Memory B cell (primary cell): Measurements from ENCODE around the gene LBHD2.
"Not testable (repeated sequence)": the region's sequence is repeated elsewhere in the genome, so short reads cannot be mapped to it uniquely, and the experiment has no call there.

Experiments used
- ATAC-seq: fragments of 150-1000 bp; cut with Tn5 transposase; 2 replicates; pipeline ENCODE4 v1.10.0; 2021; ENCODE audit warnings: low read depth, mild to moderate bottlenecking, moderate library complexity
- DNase-seq, 2 donors: peaks; one replicate each; pipeline ENCODE4 v3.0.0; 2022; ENCODE audit warnings: low spot score in 2 of 2
- H3K27ac Mint-ChIP-seq: one replicate; pipeline ENCODE4 v1.8.0; 2022; ENCODE audit warnings: mild to moderate bottlenecking, moderate library complexity, mixed read lengths
- H3K27me3 Mint-ChIP-seq: one replicate; pipeline ENCODE4 v1.8.0; 2022; ENCODE audit warnings: mixed read lengths
- H3K36me3 Mint-ChIP-seq: one replicate; pipeline ENCODE4 v1.8.0; 2022; ENCODE audit warnings: mild to moderate bottlenecking, mixed read lengths
- H3K4me1 Mint-ChIP-seq: one replicate; pipeline ENCODE4 v1.8.0; 2022; ENCODE audit warnings: mixed read lengths
- H3K4me3 Mint-ChIP-seq: one replicate; pipeline ENCODE4 v1.8.0; 2022; ENCODE audit warnings: mild to moderate bottlenecking, moderate library complexity, mixed read lengths
- H3K9me3 Mint-ChIP-seq: one replicate; pipeline ENCODE4 v1.8.0; 2022; ENCODE audit warnings: mixed read lengths

Gene LBHD2

GRCh38 chr14:103084021-103084919 is at the start of gene LBHD2:
Gene LBHD2, plus strand, starts transcription at chr14:103084210. Its CDS starts 1,803 bp downstream, at chr14:103086013.
- no peak for ATAC-seq
- Mint-ChIP-seq H3K4me3 (no peak within 1 kb of the TSS), H3K4me1 (no peaks in the 10 kb centered on the region), H3K9me3 (no peaks in the 10 kb centered on the region), H3K27ac (no peak within 1 kb of the TSS), H3K27me3 (peaks cover 9% of the 10 kb centered on the region), H3K36me3 (no peaks in the 10 kb centered on the region)
- no peak for DNase-seq

- Mint-ChIP-seq H3K27me3 (no peaks in the 10 kb centered on the region), H3K4me1 (peaks cover 24% of the 10 kb centered on the region), H3K27ac (no peak overlapping the region), H3K9me3 (no peaks in the 10 kb centered on the region), H3K4me3 (no peak overlapping the region), H3K36me3 (peaks cover 12% of the 10 kb centered on the region)
- no peak for DNase-seq
- ATAC-seq = no peak
These were observed 42.5 kb upstream of the LBHD2 start for GRCh38 chr14:103041464-103041863.

GRCh38 chr14:103043257-103044015 is 40.6 kb upstream of the LBHD2 start:
- peaks cover 14% of the 10 kb centered on the region for H3K36me3 Mint-ChIP-seq
- H3K4me1 Mint-ChIP-seq = peaks cover 24% of the 10 kb centered on the region
- no peaks in the 10 kb centered on the region for H3K27me3 Mint-ChIP-seq
- DNase-seq (no peak), ATAC-seq (no peak)
- no peak overlapping the region for H3K27ac Mint-ChIP-seq
- H3K4me3 Mint-ChIP-seq = no peak overlapping the region
- no peaks in the 10 kb centered on the region for H3K9me3 Mint-ChIP-seq

- H3K36me3 Mint-ChIP-seq = peaks cover 13% of the 10 kb centered on the region
- peak; percentile 92 for ATAC-seq
- peak overlapping the region; percentile 64 for H3K4me3 Mint-ChIP-seq
- H3K4me1 Mint-ChIP-seq = peaks cover 18% of the 10 kb centered on the region
- peak overlapping the region; percentile 9 for H3K27ac Mint-ChIP-seq
- H3K9me3 Mint-ChIP-seq = no peaks in the 10 kb centered on the region
- no peak for DNase-seq
- H3K27me3 Mint-ChIP-seq = no peaks in the 10 kb centered on the region
These were observed 38.6 kb upstream of the LBHD2 start for GRCh38 chr14:103045371-103045869.

GRCh38 chr14:103047453-103047852 is 36.6 kb upstream of the LBHD2 start:
- not testable (repeated sequence) for H3K36me3 Mint-ChIP-seq, H3K9me3 Mint-ChIP-seq, H3K4me3 Mint-ChIP-seq, H3K27ac Mint-ChIP-seq, H3K27me3 Mint-ChIP-seq, ATAC-seq, DNase-seq
- H3K4me1 Mint-ChIP-seq = peaks cover 20% of the 10 kb centered on the region

- Mint-ChIP-seq H3K36me3 (peaks cover 9% of the 10 kb centered on the region), H3K27me3 (no peaks in the 10 kb centered on the region), H3K27ac (no peak overlapping the region), H3K9me3 (no peaks in the 10 kb centered on the region), H3K4me1 (peaks cover 21% of the 10 kb centered on the region), H3K4me3 (no peak overlapping the region)
- no peak for ATAC-seq
- DNase-seq = no peak
These were observed 33.1 kb upstream of the LBHD2 start for GRCh38 chr14:103050935-103051334.

- no peak overlapping the region for H3K27ac Mint-ChIP-seq
- H3K4me1 Mint-ChIP-seq = peaks cover 21% of the 10 kb centered on the region
- H3K4me3 Mint-ChIP-seq = no peak overlapping the region
- H3K27me3 Mint-ChIP-seq = no peaks in the 10 kb centered on the region
- H3K36me3 Mint-ChIP-seq = peaks cover 9% of the 10 kb centered on the region
- ATAC-seq (no peak), DNase-seq (no peak)
- H3K9me3 Mint-ChIP-seq = no peaks in the 10 kb centered on the region
These were observed 31.6 kb upstream of the LBHD2 start for GRCh38 chr14:103052407-103052806.

- ATAC-seq (no peak), DNase-seq (no peak)
- Mint-ChIP-seq H3K4me3 (peak overlapping the region; percentile 94), H3K36me3 (peaks cover 4% of the 10 kb centered on the region), H3K27ac (peak overlapping the region; percentile 78), H3K4me1 (peaks cover 24% of the 10 kb centered on the region), H3K27me3 (no peaks in the 10 kb centered on the region), H3K9me3 (no peaks in the 10 kb centered on the region)
These were observed 28.3 kb upstream of the LBHD2 start for GRCh38 chr14:103055695-103056094.

- DNase-seq = peak in 1 of 2 donors; percentile 42
- peaks cover 4% of the 10 kb centered on the region for H3K36me3 Mint-ChIP-seq
- no peaks in the 10 kb centered on the region for H3K9me3 Mint-ChIP-seq
- peak overlapping the region; percentile 78 for H3K27ac Mint-ChIP-seq
- peak overlapping the region; percentile 94 for H3K4me3 Mint-ChIP-seq
- peaks cover 24% of the 10 kb centered on the region for H3K4me1 Mint-ChIP-seq
- H3K27me3 Mint-ChIP-seq = no peaks in the 10 kb centered on the region
- ATAC-seq = no peak
These were observed 27.5 kb upstream of the LBHD2 start for GRCh38 chr14:103056322-103057027.

GRCh38 chr14:103057028-103057371 is 27.0 kb upstream of the LBHD2 start:
- Mint-ChIP-seq H3K36me3 (peaks cover 4% of the 10 kb centered on the region), H3K4me1 (peaks cover 26% of the 10 kb centered on the region), H3K27ac (peak overlapping the region; percentile 78), H3K27me3 (no peaks in the 10 kb centered on the region), H3K4me3 (peak overlapping the region; percentile 24), H3K9me3 (no peaks in the 10 kb centered on the region)
- peak; percentile 16 for ATAC-seq
- DNase-seq = no peak

- no peaks in the 10 kb centered on the region for H3K9me3 Mint-ChIP-seq
- H3K36me3 Mint-ChIP-seq = peaks cover 4% of the 10 kb centered on the region
- ATAC-seq (peak; percentile 83), DNase-seq (peak; percentile 63 to 72)
- H3K27ac Mint-ChIP-seq = peak within 1 kb of the TSS; percentile 78
- peak within 1 kb of the TSS; percentile 94 for H3K4me3 Mint-ChIP-seq
- H3K4me1 Mint-ChIP-seq = peaks cover 23% of the 10 kb centered on the region
- H3K27me3 Mint-ChIP-seq = no peaks in the 10 kb centered on the region
These were observed 26.4 kb upstream of the LBHD2 start, which contains the start of gene CDC42BPB for GRCh38 chr14:103057372-103058163. Gene CDC42BPB, minus strand, starts transcription at chr14:103057549. Its CDS starts 376 bp downstream, at chr14:103057173.

GRCh38 chr14:103058164-103059055 is 25.6 kb upstream of the LBHD2 start:
- H3K4me3 Mint-ChIP-seq = peak overlapping the region; percentile 55
- DNase-seq = no peak
- no peaks in the 10 kb centered on the region for H3K9me3 Mint-ChIP-seq
- peak overlapping the region; percentile 35 for H3K27ac Mint-ChIP-seq
- H3K36me3 Mint-ChIP-seq = peaks cover 4% of the 10 kb centered on the region
- peaks cover 20% of the 10 kb centered on the region for H3K4me1 Mint-ChIP-seq
- no peaks in the 10 kb centered on the region for H3K27me3 Mint-ChIP-seq
- ATAC-seq = no peak
